Adrenal gland (tissue), 12 donors: ENCODE measurements around the gene RPS6KA2. TPM values are rescaled to one million over a fixed set of nuclear protein-coding genes. Genes with fewer than 3 reads are reported as not detected.
A peak's percentile ranks its signal among the peaks of the same experiment; 100 is the strongest.

Experiments
- DNase-seq, 7 donors: peaks; one replicate each; pipeline ENCODE4 v3.0.0-alpha.2; 2019 to 2020
- H3K27ac ChIP-seq, 5 donors: fragments of 200-600 bp; sonication (generic) in 4 of 5; 1 replicate in 3 of 5; 2 replicates in 2 of 5; pipeline versions ENCODE4 v1.5.1 to v1.8.0; 2016 to 2020; ENCODE audit warnings: mild to moderate bottlenecking in 1 of 5
- H3K27me3 ChIP-seq: fragments of 200-600 bp; 2 replicates; pipeline ENCODE4 v1.8.0; 2021
- H3K36me3 ChIP-seq, 2 donors: fragments of 200-600 bp; replicated peaks in 1 of 2; 1 replicate in 1 of 2; 2 replicates in 1 of 2; pipeline versions ENCODE4 v1.5.1 to v1.8.0; 2018 to 2022
- H3K4me1 ChIP-seq, 2 donors: fragments of 200-600 bp; replicated peaks in 1 of 2; 1 replicate in 1 of 2; 2 replicates in 1 of 2; pipeline versions ENCODE4 v1.5.1 to v1.8.0; 2018 to 2021
- H3K4me3 ChIP-seq, 4 donors: fragments of 200-600 bp; sonication (generic) in 3 of 4; one replicate each; pipeline ENCODE4 v1.5.1; 2016 to 2018
- H3K9me3 ChIP-seq, 3 donors: fragments of 200-600 bp; sonication (generic) in 1 of 3; replicated peaks in 1 of 3; 1 replicate in 2 of 3; 2 replicates in 1 of 3; pipeline versions ENCODE4 v1.5.1 to v1.8.0; 2016 to 2021
- CTCF ChIP-seq, 6 experiments: fragments of 450-650 bp in 4 of 6; fragments of 200-600 bp in 2 of 6; sonication (generic) in 1 of 6; IDR thresholded peaks; 1 replicate in 5 of 6; 2 replicates in 1 of 6; pipeline versions ENCODE4 v1.5.1 to v1.8.0; 2016 to 2021; ENCODE audit warnings: antibody characterized with exemption in 6 of 6, mild to moderate bottlenecking in 2 of 6, moderate library complexity in 1 of 6
- POLR2A ChIP-seq, 2 donors: fragments of 450-650 bp; IDR thresholded peaks; one replicate each; pipeline ENCODE4 v1.6.1; 2017; ENCODE audit warnings: antibody characterized with exemption in 2 of 2, mild to moderate bottlenecking in 2 of 2, moderate library complexity in 1 of 2
- WGBS, 4 donors: extraction: QIAGEN DNeasy Blood & Tissue Kit in 2 of 4; methylation state at CpG; one replicate each; pipeline versions ENCODE4 v1.1.5 to v1.1.7; 2013 to 2017; 5-methylcytosine and 5-hydroxymethylcytosine counted together
- intact Hi-C, 2 donors: fragments of 100-400 bp; cut with DNase I; formaldehyde crosslinking; loops; one replicate each; pipeline versions ENCODE4 v1.14.1 to v1.15.0; 2022 to 2023
- polyA plus RNA-seq, 3 donors: library from polyadenylated mRNA; stranded (reverse); fragments of 200-250 nt in 2 of 3; fragments of 350-450 nt in 1 of 3; fragmentation: Illumina TruSeq in 1 of 3; extraction: RNeasy Lipid Tissue Mini Kit (QIAGEN cat#74804) in 1 of 3; gene quantifications; one replicate each; pipeline ENCODE4 v1.2.3, GENCODE V29; 2013 to 2014
- total RNA-seq, 9 donors: library from RNA; depleted of rRNA in 4 of 9; stranded (reverse); fragments of >200 nt in 4 of 9; fragments of 120-200 nt in 1 of 9; fragmentation: NEBNext Ultra II Directional in 1 of 9; extraction: Animal tissue kit (Norgen Biotek cat#: 25700) in 1 of 9; gene quantifications; one replicate each; pipeline versions ENCODE4 v1.1.0 to v1.2.4, GENCODE V29; 2013 to 2023
- donor health status: healthy with polysubstance abuse.
- donor health status: Bipolar disorder and iron deficiency.
- donor health status: DM: yes; HTN: yes; CAD: no.
- donor health status: DM: no; HTN: no; CAD: no.
- donor health status: DM: no; HTN: no; CAD: no.
- donor health status: DM: yes; HTN: yes; CAD: no.

Gene RPS6KA2
- total and polyA plus RNA-seq, 12 donors: 7.0 to 40.4 (median 26.2) TPM

- Histone ChIP-seq H3K27me3 (no peaks in the 10 kb centered on the region), H3K4me3 (no peak overlapping the region), H3K9me3 (no peaks in the 10 kb centered on the region), H3K4me1 (peaks cover 0 to under 1% of the 10 kb centered on the region in 2 donors), H3K27ac (no peak overlapping the region), H3K36me3 (no peaks in the 10 kb centered on the region)
- WGBS, 4 donors: 75 to 82% (median 79%) methylated on average over 12 of the region's 12 CpGs
- intact Hi-C loops: no loop called here
- TF ChIP-seq CTCF (IDR thresholded peaks at IDR 0.05) (no peak), POLR2A (IDR thresholded peaks at IDR 0.05) (no peak)
- peak in 1 of 7 donors; percentile 3 for DNase-seq
These were observed 24.1 kb upstream of the RPS6KA2 start for GRCh38 chr6:166650824-166651807.

- 68 to 81% (median 71%) methylated on average over 3 of the region's 3 CpGs for WGBS, 4 donors
- Histone ChIP-seq H3K4me3 (no peak overlapping the region), H3K4me1 (no peaks in the 10 kb centered on the region), H3K36me3 (no peaks in the 10 kb centered on the region), H3K27ac (no peak overlapping the region), H3K27me3 (no peaks in the 10 kb centered on the region), H3K9me3 (no peaks in the 10 kb centered on the region)
- intact Hi-C loops: no loop called here
- TF ChIP-seq CTCF (IDR thresholded peaks at IDR 0.05) (no peak), POLR2A (IDR thresholded peaks at IDR 0.05) (no peak)
- no peak for DNase-seq
These were observed 23.0 kb upstream of the RPS6KA2 start for GRCh38 chr6:166650047-166650446.

- peak in 2 of 7 donors; percentile 8 to 27 for DNase-seq
- no peak for TF ChIP-seq POLR2A (IDR thresholded peaks at IDR 0.05)
- no peak for TF ChIP-seq CTCF (IDR thresholded peaks at IDR 0.05)
- Histone ChIP-seq H3K27ac (no peak overlapping the region), H3K4me1 (no peaks in the 10 kb centered on the region), H3K4me3 (no peak overlapping the region), H3K27me3 (no peaks in the 10 kb centered on the region), H3K36me3 (no peaks in the 10 kb centered on the region), H3K9me3 (no peaks in the 10 kb centered on the region)
- intact Hi-C loops: no loop called here
- 88 to 93% (median 89%) methylated on average over 9 of the region's 9 CpGs for WGBS, 4 donors
These were observed 21.8 kb upstream of the RPS6KA2 start for GRCh38 chr6:166648846-166649245.

GRCh38 chr6:166647896-166648295, 20.8 kb upstream of the RPS6KA2 start:
- peak in 1 of 7 donors; percentile 6 for DNase-seq
- no peaks in the 10 kb centered on the region for H3K9me3 ChIP-seq
- intact Hi-C loops: no loop called here
- no peaks in the 10 kb centered on the region for H3K36me3 ChIP-seq
- H3K4me3 ChIP-seq: no peak overlapping the region
- H3K27ac ChIP-seq: no peak overlapping the region
- no peaks in the 10 kb centered on the region for H3K4me1 ChIP-seq
- no peaks in the 10 kb centered on the region for H3K27me3 ChIP-seq
- WGBS, 4 donors: 90 to 94% (median 92%) methylated on average over 11 of the region's 11 CpGs
- TF ChIP-seq CTCF (IDR thresholded peaks at IDR 0.05): no peak
- no peak for TF ChIP-seq POLR2A (IDR thresholded peaks at IDR 0.05)
